ENCODE measurements around the gene NCBP2L.

The NCBP2L gene

GRCh38 chrX:107818900-107819521 is 41.5 kb downstream of the NCBP2L start:
- DNase-seq = no peak

- no peak for DNase-seq
These were observed 45.5 kb downstream of the NCBP2L start for GRCh38 chrX:107823042-107823441.

GRCh38 chrX:107823456-107823855 is 45.9 kb downstream of the NCBP2L start:
- no peak for DNase-seq

GRCh38 chrX:107825698-107826237 is 48.2 kb downstream of the NCBP2L start, which contains the start of gene MID2:
TSS of gene MID2 (plus strand) at chrX:107825866. CDS start at chrX:107826427, 561 bp downstream.
- DNase-seq = peak; percentile 61

- peak; percentile 60 for DNase-seq
These were observed 48.9 kb downstream of the NCBP2L start for GRCh38 chrX:107826238-107827029.

GRCh38 chrX:107827030-107827831 is 49.7 kb downstream of the NCBP2L start:
- no peak for DNase-seq

- DNase-seq = no peak
These were observed 50.3 kb downstream of the NCBP2L start for GRCh38 chrX:107827852-107828251.

GRCh38 chrX:107829878-107830277 is 52.3 kb downstream of the NCBP2L start:
- no peak for DNase-seq

- no peak for DNase-seq
These were observed 53.7 kb downstream of the NCBP2L start for GRCh38 chrX:107831071-107831730.

- DNase-seq = no peak
These were observed 57.0 kb downstream of the NCBP2L start for GRCh38 chrX:107834275-107835201.

GRCh38 chrX:107836958-107837357 is 59.4 kb downstream of the NCBP2L start:
- DNase-seq = no peak

- no peak for DNase-seq
These were observed 63.4 kb downstream of the NCBP2L start for GRCh38 chrX:107840971-107841370.

- DNase-seq = no peak
These were observed 65.3 kb downstream of the NCBP2L start for GRCh38 chrX:107842715-107843400.
